Omental fat pad (tissue), 4 donors: ENCODE data around the gene LRRC41. TPM values are rescaled to one million over a fixed set of nuclear protein-coding genes. Genes with fewer than 3 reads are reported as not detected.
"Not testable (repeated sequence)": the region's sequence is repeated elsewhere in the genome, so short reads cannot be mapped to it uniquely, and the experiment has no call there.

Experiments used
- ATAC-seq: fragments of 150-250 bp; one replicate; pipeline ENCODE4 v1.9.1; 2016; ENCODE audit warnings: mild to moderate bottlenecking, moderate library complexity; ENCODE audit not compliant: low FRiP score
- DNase-seq: peaks from one replicate; pipeline ENCODE4 v3.0.0-alpha.2; 2019; ENCODE audit warnings: low spot score
- total RNA-seq, 4 donors: library from RNA; depleted of rRNA; stranded (reverse); fragments of >200 nt; gene quantifications; one replicate each; pipeline ENCODE4 v1.1.0, GENCODE V29; 2016
- TF ChIP-seq, protein P1 (sequence below), 3 donors: fragments of 450-650 bp; IDR thresholded peaks; one replicate each; pipeline ENCODE4 v1.5.1; 2016 to 2017; ENCODE audit warnings: antibody characterized with exemption in 3 of 3, mild to moderate bottlenecking in 3 of 3, moderate library complexity in 2 of 3

The LRRC41 gene
- total RNA-seq, 4 donors from 2014 or later: 65.3 to 108 (median 73.2) TPM

GRCh38 chr1:46342677-46343350 is 39.4 kb upstream of the LRRC41 start:
- TF ChIP-seq, protein P1, sequence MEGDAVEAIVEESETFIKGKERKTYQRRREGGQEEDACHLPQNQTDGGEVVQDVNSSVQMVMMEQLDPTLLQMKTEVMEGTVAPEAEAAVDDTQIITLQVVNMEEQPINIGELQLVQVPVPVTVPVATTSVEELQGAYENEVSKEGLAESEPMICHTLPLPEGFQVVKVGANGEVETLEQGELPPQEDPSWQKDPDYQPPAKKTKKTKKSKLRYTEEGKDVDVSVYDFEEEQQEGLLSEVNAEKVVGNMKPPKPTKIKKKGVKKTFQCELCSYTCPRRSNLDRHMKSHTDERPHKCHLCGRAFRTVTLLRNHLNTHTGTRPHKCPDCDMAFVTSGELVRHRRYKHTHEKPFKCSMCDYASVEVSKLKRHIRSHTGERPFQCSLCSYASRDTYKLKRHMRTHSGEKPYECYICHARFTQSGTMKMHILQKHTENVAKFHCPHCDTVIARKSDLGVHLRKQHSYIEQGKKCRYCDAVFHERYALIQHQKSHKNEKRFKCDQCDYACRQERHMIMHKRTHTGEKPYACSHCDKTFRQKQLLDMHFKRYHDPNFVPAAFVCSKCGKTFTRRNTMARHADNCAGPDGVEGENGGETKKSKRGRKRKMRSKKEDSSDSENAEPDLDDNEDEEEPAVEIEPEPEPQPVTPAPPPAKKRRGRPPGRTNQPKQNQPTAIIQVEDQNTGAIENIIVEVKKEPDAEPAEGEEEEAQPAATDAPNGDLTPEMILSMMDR (IDR thresholded peaks at IDR 0.05): no peak

GRCh38 chr1:46342084-46342656 is 38.8 kb upstream of the LRRC41 start:
- no peak for DNase-seq
- TF ChIP-seq, protein P1 (IDR thresholded peaks at IDR 0.05): no peak
- ATAC-seq: no peak

More at GRCh38 chr1:46342677-46343350, 39.4 kb upstream of the LRRC41 start:
- ATAC-seq (no peak), DNase-seq (no peak)

DNA sequence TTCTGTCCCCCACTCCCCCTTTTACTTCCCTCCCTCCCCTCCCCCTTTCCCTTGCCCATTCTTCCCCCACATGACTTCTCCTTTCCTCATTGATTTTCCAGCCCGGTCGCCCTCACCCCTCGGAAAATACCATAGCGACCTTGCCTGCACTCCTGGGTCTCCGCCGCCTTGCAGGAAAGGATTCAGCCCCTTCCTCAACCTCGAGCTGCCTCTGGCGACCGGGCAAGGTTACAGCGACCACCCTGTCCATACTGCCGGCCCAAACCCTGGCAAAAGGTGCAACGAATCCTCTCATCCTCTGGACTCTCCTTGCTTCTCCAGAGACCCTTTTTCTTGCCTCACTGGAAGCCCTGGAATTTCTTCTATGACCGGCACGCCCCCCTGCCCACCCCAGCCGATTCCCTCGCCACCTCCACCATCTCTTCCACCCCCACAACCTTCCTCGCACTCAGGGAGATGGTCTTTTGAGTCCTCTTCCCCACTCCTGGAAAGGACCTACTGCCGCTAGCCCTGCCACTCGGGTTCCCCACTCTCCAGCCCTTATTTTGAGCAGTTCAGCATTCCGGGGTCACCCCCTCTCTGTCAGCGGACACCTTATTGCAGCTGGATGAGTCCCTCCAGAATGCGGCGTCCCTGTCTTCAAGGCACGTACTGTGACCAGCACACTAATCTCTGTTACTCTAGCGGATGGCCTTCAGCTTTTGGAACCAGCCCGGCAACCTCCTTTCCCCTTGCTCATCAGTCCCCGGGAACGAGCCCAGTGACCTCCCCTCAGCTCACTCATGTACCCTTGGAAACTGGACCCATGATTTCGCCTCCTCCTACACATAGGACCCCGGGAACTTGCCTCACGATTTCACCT is 38.0 kb upstream of the LRRC41 start:
- ATAC-seq: no peak
- DNase-seq: no peak

GRCh38 chr1:46340404-46341221 is 37.2 kb upstream of the LRRC41 start, which contains the start of gene NSUN4:
Gene NSUN4 (plus strand): TSS chr1:46340807. CDS start chr1:46340827, 20 bp downstream.
- DNase-seq (peak; percentile 96), ATAC-seq (peak; percentile 97)
- TF ChIP-seq, protein P1 (IDR thresholded peaks at IDR 0.05): peak in 1 of 3 donors; percentile 50

More for the DNA sequence above, 38.0 kb upstream of the LRRC41 start:
- TF ChIP-seq, protein P1 (IDR thresholded peaks at IDR 0.05): no peak

DNA sequence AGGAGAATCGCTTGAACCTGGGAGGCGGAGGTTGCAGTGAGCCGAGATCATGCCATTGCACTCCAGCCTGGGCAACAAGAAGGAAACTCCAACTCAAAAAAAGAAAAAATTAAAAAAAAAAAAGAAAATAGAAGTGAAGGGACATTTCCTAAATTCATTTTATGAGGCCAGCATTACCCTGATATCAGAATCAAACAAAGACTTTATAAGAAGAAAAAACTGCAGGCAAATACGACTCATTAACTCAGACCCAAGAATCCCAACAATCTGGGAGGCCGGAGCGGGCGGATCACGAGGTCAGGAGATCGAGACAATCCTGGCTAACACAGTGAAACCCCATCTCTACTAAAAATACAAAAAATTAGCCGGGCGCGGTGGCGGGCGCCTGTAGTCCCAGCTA is 34.0 kb upstream of the LRRC41 start:
- not testable (repeated sequence) for ATAC-seq, DNase-seq

DNA sequence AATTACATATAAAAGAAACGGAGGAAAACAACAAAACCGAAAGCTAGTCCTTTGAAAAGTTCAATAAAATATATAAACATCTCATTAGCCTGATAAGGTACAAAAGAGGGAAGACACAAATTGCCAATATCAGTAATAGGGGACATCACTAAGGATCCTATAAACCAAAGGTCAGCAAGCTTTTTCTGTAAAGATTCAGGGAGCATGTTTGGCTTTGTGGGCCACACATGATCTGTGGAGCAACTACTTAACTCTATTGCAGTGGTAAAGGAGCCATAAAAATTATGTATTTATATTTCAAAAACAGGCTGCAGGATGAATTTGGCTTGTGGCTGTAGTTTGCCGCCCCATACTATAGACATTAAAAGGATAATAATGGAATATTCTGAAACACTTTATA is 31.7 kb upstream of the LRRC41 start:
- TF ChIP-seq, protein P1 (IDR thresholded peaks at IDR 0.05): no peak
- DNase-seq (no peak), ATAC-seq (no peak)
